Loucy (cell line): ENCODE results near the gene PLTP.

Experiments
- H2AFZ ChIP-seq: fragments of 200-600 bp; sonication (generic); 2 replicates; pipeline ENCODE4 v1.6.0; 2016; ENCODE audit warnings: antibody characterized with exemption, mild to moderate bottlenecking, low read length, moderate library complexity
- H3F3A ChIP-seq: fragments of 200-600 bp; 2 replicates; pipeline ENCODE4 v1.6.0; 2016; ENCODE audit warnings: antibody characterized with exemption, low read depth, mild to moderate bottlenecking
- H3K27me3 ChIP-seq: fragments of 200-600 bp; sonication (generic); 2 replicates; pipeline ENCODE4 v1.6.1; 2014; ENCODE audit warnings: low read length, mild to moderate bottlenecking; ENCODE audit not compliant: insufficient read depth, poor library complexity, severe bottlenecking
- H3K36me3 ChIP-seq: fragments of 200-600 bp; sonication (generic); 2 replicates; pipeline ENCODE4 v1.6.1; 2016; ENCODE audit warnings: low read length; ENCODE audit not compliant: insufficient read depth
- H3K4me1 ChIP-seq: fragments of 200-600 bp; sonication (generic); 2 replicates; pipeline ENCODE4 v1.5.1; 2014; ENCODE audit warnings: low read length, mild to moderate bottlenecking; ENCODE audit not compliant: insufficient read depth, poor library complexity, severe bottlenecking
- H3K4me2 ChIP-seq: fragments of 200-600 bp; sonication (generic); 2 replicates; pipeline ENCODE4 v1.6.0; 2014; ENCODE audit warnings: antibody characterized with exemption, low read length, low read depth, mild to moderate bottlenecking; ENCODE audit not compliant: poor library complexity, severe bottlenecking
- H3K4me3 ChIP-seq: fragments of 200-600 bp; sonication (generic); 2 replicates; pipeline ENCODE4 v1.5.1; 2014; ENCODE audit warnings: low read length, mild to moderate bottlenecking, mixed read lengths; ENCODE audit not compliant: poor library complexity, severe bottlenecking
- H3K79me2 ChIP-seq: fragments of 200-600 bp; sonication (generic); 2 replicates; pipeline ENCODE4 v1.6.1; 2014; ENCODE audit warnings: low read length; ENCODE audit not compliant: insufficient read depth
- H3K9ac ChIP-seq: fragments of 200-600 bp; sonication (generic); 2 replicates; pipeline ENCODE4 v1.6.0; 2014; ENCODE audit warnings: mild to moderate bottlenecking, low read depth, low read length, moderate library complexity; ENCODE audit not compliant: poor library complexity, severe bottlenecking
- H3K9me2 ChIP-seq: fragments of 200-600 bp; sonication (generic); replicated peaks from 2 replicates; pipeline ENCODE4 v1.6.1; 2016; ENCODE audit warnings: low read depth, low read length, mixed read lengths
- H3K9me3 ChIP-seq: fragments of 200-600 bp; sonication (generic); 2 replicates; pipeline ENCODE4 v1.6.1; 2014; ENCODE audit warnings: mild to moderate bottlenecking, antibody characterized with exemption, low read length, low read depth; ENCODE audit not compliant: insufficient read depth
- H4K20me1 ChIP-seq: fragments of 200-600 bp; sonication (generic); 2 replicates; pipeline ENCODE4 v1.6.0; 2014; ENCODE audit warnings: antibody characterized with exemption, low read length, mild to moderate bottlenecking; ENCODE audit not compliant: insufficient read depth, poor library complexity, severe bottlenecking
- CTCF ChIP-seq: fragments of 200-600 bp; sonication (generic); conservative IDR thresholded peaks from 2 replicates; pipeline ENCODE4 v1.5.1; 2014; ENCODE audit warnings: mild to moderate bottlenecking, antibody characterized with exemption, low read length
- EZH2phosphoT487 ChIP-seq: fragments of 200-600 bp; IDR thresholded peaks from 2 replicates; pipeline ENCODE4 v1.6.1; 2018; ENCODE audit warnings: antibody characterized with exemption, mild to moderate bottlenecking, moderate library complexity, borderline replicate concordance

The PLTP gene

GRCh38 chr20:45918182-45918737 lies 6.3 kb upstream of the PLTP start:
- Histone ChIP-seq H3K4me1 (no peaks in the 10 kb centered on the region), H4K20me1 (no peaks in the 10 kb centered on the region), H3K4me3 (no peak overlapping the region), H3F3A (no peaks in the 10 kb centered on the region), H2AFZ (0 out of 2 replicates have a peak overlapping the region, but pooled peaks have one; percentile 7), H3K36me3 (no peaks in the 10 kb centered on the region), H3K79me2 (no peaks in the 10 kb centered on the region), H3K9me2 (no peaks in the 10 kb centered on the region), H3K4me2 (no peak overlapping the region), H3K27me3 (no peaks in the 10 kb centered on the region), H3K9ac (no peak overlapping the region), H3K9me3 (no peaks in the 10 kb centered on the region)
- TF ChIP-seq CTCF (no peak), EZH2phosphoT487 (no peak)

GRCh38 chr20:45917790-45918141 lies 5.8 kb upstream of the PLTP start:
- Histone ChIP-seq H3K4me3 (no peak overlapping the region), H3K36me3 (no peaks in the 10 kb centered on the region), H2AFZ (no peak overlapping the region), H3K4me2 (no peak overlapping the region), H3K9ac (no peak overlapping the region), H3F3A (no peaks in the 10 kb centered on the region), H3K79me2 (no peaks in the 10 kb centered on the region), H3K27me3 (no peaks in the 10 kb centered on the region), H3K9me3 (no peaks in the 10 kb centered on the region), H4K20me1 (no peaks in the 10 kb centered on the region), H3K9me2 (no peaks in the 10 kb centered on the region), H3K4me1 (no peaks in the 10 kb centered on the region)
- TF ChIP-seq EZH2phosphoT487: no peak
- TF ChIP-seq CTCF: no peak

- H3K4me2 ChIP-seq: no peak overlapping the region
- no peak for TF ChIP-seq CTCF
- TF ChIP-seq EZH2phosphoT487: no peak
- H3K9ac ChIP-seq: no peak overlapping the region
- no peaks in the 10 kb centered on the region for H3K27me3 ChIP-seq
- H3K4me3 ChIP-seq: no peak overlapping the region
- H2AFZ ChIP-seq: no peak overlapping the region
- no peaks in the 10 kb centered on the region for H3F3A ChIP-seq
- peaks cover 9% of the 10 kb centered on the region for H3K4me1 ChIP-seq
- no peaks in the 10 kb centered on the region for H3K9me3 ChIP-seq
- no peaks in the 10 kb centered on the region for H3K36me3 ChIP-seq
- H4K20me1 ChIP-seq: no peaks in the 10 kb centered on the region
- no peaks in the 10 kb centered on the region for H3K79me2 ChIP-seq
- no peaks in the 10 kb centered on the region for H3K9me2 ChIP-seq
Observed at GRCh38 chr20:45913116-45913515, 1.2 kb upstream of the PLTP start.
